NCI-H446 (cell line): ENCODE data around the gene AHR.

Experiments
- DNase-seq, 2 experiments: peaks; one replicate each; lab custom pipeline; 2025; lab: John Stamatoyannopoulos, UW

The AHR gene

DNA sequence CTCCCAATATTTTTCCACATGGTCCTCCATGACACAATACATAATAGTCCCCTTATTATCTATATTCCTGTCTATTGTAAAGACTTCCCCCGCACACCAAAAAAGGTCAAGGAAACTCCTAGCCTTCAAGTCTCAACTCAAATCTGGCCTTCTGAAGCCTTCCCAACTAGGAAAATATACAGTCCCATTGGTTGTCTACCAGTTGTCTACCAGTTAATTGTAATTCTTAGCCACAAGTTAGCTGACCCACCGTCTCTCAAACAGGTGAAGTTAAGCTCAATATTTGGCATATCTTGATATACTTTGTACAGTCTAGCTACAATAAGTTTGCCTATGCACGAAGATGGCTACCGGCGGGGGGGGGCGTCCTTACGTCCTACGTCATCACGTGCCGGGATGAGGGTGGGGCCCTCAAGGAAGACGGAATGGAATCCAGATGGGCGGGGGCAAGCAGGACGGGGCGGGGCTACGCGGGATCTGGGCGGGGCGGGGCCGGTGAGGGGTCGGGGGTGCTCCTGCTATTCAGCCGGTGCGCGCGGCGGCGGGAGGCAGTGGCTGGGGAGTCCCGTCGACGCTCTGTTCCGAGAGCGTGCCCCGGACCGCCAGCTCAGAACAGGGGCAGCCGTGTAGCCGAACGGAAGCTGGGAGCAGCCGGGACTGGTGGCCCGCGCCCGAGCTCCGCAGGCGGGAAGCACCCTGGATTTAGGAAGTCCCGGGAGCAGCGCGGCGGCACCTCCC lies at the start of gene AHR:
AHR (plus strand) TSS at position 551 of the 738 bp plus-strand sequence. CDS start 613 bp downstream, outside the sequence.
- DNase-seq, result peak; percentile 64 to 76

DNA sequence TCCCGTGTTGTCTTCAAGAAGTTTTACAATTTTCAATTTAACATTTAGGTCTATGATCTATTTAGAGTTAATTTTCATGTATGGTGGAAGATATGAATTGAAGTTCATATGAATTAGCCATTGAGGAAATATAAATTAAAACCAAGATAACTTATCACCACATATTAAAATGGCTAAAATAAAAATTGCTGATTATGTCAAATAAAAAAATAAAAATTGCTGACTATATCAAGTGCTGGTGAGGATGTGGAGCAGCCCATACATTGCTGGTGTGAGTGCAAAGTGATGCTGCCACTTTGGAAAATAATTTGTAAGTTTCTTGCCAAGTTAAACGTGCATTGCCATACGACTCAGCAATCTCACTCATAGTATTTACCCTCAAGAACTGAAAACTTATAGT lies 44.6 kb upstream of the AHR start:
- no peak for DNase-seq

DNA sequence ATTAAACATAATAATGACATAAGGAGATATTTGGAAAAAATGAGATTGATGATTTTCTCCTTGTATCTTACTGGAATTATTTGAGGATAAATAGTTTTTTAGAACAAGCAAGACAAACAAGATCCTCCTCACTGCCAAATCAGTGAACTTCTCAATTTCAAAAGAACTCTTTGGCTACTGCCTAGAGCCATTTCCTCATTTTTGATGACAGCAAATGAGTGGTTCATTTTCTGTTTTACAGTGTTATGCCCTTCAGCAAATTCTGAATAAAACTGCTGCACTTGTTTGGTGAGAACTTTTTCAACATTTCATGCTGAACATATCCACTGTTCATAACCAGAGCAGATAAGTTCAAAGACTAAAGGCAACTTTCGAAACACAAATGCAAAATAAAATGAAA lies 42.5 kb upstream of the AHR start:
- no peak for DNase-seq

DNA sequence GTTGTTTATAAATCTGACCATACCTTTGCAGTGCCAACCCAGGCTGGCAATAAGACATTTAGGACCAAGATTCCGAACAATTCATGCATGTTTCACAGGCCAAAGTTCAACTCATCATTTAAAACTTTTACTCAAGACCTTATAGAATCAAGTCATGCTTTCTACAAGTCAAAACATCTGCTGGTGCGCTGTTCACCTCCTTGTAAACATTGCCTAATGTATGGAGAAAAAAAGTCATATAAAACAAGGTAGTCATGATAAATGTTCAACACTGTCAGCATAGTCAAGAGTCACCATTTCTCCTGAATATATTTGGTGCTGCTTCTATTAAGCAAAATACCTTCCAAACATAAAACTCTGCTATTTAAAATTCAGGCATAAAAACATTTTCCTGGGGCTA lies 42.1 kb upstream of the AHR start:
- DNase-seq, result no peak

DNA sequence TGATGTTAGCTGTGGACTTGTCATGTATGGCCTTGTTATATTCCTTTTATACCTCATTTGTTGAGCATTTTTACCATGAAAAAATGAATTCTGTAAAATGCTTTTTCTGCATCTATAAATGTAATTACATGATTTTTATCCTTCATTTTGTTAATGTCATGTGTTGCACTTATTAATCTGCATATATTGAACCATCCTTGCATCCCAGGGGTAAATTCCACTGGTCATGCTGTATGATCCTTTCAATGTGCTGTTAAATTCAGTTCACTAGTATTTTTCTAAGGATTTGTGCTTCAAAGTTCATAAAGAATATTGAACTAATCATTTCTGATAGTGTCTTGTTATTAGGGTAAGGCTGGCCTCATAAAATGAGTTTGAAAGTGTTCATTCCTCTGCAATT lies 31.9 kb upstream of the AHR start:
- DNase-seq, result no peak

DNA sequence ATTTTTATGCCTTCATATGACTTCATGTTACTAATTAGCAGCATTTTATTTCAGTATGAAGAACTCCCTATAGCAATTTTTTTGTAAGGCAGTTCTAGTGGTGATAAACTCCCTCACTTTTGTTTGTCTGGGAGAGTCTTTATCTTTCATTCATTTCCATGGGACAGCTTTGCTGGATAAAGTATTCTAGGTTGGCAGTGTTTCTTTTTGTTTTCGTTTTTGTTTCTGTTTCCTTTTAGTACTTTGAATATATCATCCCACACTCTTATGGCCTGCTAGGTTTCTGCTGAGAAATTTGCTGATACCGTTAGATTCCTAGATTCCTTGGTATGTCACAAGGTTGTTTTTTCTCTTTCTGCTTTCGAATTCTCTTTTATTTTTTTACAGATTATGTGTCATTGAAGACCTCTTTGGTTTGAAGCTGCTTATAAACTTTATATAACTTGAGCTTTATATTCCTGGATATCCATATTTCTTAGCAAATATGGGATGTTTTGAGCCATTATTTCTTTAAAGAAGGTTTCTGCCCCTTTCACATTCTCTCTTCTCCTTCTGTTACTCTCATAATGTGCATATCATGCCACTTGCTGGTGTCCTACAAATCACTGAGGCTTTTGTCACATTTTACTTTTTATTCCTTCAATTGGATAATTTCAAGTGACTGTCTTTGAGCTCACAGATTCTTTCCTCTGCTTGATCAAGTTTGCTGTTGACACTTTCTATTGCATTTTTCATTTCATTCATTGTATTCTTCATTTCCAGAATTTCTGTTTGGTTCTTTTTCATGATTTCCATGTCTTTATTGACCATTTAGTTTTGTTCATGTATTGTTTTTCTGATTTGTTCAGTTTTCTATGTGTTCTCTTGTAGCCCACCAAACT lies 28.9 kb upstream of the AHR start:
- DNase-seq, result no peak

DNA sequence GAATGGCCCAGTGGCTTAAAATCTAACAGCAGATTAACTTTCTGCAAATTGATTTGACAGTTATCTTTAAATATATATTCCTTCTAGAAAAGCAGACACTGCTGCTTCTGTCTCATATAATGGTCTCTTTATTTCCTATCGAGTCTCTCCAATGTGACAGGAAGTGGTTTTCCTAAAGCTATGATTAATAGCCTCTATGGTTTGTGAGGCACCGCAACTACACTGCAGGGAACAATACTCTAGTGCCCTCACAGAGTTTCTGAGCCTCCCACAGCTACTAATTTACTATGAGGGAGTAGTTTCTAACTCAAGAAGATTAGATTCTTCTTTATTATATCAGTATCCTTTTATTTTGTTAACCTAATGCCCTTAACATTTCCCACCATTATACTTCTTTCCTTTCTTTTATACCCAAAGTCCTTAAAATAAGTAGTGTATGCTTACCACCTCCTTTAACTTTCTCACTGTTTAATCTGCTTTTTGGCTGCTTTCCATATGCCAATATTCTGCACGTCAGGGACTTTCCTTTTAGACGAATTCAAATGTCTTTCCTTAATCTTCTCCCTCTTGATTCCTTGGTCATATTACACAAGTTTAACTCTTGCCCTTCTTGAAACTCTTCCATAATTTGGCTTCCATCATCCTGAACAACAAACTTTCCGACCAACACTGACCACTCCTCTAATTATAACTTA lies 23.8 kb upstream of the AHR start:
- DNase-seq, result no peak

DNA sequence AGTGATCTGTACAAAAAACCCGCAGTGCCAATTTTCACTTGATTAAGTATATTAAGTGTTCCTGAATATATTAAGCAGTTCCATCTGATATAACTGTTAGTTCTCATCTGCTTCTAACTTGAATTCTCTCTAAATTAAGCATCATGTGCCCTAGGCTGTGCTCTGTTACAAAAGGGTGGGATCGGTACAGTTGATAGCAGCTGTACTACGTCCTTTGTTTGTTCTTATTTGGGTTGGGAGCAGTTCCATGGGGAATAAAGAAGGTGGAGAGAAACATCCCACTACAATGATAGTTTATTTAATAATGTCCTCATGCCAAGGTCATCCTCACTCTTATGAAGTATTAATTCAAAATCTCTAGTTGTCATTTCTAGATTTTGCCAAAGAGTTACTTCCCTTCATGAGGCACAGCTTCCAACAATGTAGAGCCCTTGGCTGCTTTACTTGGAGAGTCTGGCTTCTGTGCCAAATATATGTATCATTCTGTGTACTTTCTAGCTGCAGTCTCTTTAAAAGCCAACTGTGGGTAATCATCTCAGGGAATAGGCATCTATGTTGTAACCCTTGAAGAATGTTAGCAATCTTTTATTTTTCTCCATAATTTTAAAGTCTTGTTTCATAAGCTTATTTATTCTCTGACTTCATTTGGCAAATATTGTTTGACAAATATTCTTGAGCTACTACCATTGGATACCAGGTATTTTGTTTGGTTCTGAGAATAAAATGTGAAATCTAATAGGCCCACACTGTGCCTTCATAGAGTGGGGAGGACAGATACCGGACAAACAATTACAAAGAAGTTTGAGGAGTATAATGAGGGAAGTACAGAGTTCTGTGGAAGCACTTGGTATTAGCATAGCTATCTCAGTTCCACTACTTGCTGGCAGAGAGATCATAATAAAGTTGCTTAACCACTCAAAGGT lies 22.4 kb upstream of the AHR start:
- peak in 1 of 2 experiments; percentile 49 for DNase-seq

DNA sequence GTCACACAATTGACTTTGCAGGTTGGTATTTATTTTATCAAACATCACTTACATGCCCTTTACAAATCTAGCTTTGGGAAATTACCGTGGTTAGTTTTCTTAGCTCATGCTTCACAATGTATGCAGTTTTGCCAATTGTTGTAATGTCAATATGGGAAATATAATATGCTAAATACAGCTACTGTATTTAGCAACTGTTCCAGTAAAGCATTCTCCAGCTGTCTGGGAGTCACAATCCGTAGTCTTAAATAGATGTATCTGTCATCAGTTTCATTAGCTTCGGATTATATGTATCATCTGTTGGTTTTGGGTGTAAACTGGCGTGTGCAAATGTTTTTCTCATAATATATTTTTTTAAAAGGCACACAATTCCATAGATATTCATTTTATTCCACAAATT lies 19.4 kb upstream of the AHR start:
- no peak for DNase-seq

DNA sequence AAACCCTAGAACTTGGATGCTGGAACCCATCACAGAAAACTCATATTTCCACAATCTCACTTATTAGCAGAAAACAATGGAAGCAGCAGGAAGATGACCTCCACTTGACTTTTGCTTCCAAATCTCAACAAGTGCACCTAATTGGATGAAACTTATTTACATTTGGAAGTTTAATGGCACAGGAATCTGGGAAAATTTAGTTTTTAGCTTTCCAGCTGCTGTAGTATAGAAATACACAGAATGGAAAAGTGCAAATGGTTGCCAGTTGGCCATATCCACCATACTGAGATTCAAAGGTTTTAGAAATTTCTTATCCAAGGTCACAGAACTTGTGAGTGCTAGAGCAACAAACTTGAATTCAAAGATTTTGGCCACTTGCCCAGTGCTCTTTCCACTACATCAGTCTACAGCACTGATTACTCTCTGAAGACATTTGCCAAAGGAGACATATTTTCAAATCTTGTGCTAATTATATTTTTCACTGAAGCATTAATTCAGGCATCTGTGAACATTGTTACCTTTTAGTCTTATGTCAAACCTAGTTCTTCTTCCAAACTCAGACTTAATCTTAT lies 9.3 kb upstream of the AHR start:
- DNase-seq, result peak in 1 of 2 experiments; percentile 65

DNA sequence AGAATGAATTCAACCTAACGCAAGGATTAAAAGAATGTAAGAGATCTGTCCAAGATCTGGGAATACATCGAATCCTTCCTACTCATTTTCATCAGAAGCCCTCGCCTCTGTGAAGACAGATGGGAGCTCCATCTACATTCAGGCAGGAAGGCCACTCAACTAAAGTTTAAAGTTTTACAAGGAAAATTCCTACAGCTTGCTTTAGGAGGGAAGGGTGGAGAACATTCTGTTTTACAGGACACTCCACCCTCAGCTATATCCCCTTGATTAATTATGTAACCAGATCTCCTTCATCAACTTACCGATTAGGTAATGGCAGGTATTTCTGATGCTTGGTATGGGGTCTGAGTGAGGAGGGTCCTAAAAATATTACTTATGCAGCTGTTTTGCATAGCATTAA lies 5.6 kb upstream of the AHR start:
- no peak for DNase-seq

DNA sequence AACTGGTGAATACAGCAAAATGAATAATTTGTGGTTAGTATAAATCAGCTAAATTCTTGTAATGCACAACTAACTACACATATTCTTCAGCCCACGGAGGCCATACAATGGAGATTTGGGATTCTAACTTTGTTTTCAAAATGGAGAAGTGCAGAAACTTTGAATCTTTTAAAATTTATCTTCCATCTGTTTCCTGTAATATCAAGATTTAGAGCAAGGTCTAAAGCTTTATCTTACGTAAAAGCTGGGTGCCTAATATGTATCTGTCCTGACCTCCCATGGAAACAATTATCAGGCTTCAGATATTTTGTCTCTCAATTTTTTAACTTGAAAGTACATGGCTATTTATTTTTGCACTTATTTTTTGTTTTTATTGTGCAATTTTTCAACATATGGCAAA lies 5.0 kb upstream of the AHR start:
- no peak for DNase-seq

DNA sequence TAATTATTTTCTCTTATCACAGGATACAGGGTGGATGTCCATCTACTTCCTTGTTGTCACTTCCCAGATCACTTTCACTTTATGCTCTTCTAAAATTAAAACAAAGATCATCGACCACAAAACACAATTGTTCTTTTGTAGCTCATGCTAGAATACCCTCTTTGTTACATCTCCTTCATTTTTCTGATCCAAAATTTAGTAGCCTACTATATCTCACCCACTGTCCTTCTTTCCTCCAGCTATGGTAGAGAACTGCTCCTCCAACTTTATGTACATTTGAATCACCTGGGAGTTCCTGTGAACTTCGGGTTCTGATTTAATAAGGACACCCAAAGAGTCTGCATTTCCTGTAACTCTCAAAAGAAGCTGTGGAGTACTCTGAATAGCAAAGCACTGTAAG lies 1.2 kb upstream of the AHR start:
- no peak for DNase-seq

DNA sequence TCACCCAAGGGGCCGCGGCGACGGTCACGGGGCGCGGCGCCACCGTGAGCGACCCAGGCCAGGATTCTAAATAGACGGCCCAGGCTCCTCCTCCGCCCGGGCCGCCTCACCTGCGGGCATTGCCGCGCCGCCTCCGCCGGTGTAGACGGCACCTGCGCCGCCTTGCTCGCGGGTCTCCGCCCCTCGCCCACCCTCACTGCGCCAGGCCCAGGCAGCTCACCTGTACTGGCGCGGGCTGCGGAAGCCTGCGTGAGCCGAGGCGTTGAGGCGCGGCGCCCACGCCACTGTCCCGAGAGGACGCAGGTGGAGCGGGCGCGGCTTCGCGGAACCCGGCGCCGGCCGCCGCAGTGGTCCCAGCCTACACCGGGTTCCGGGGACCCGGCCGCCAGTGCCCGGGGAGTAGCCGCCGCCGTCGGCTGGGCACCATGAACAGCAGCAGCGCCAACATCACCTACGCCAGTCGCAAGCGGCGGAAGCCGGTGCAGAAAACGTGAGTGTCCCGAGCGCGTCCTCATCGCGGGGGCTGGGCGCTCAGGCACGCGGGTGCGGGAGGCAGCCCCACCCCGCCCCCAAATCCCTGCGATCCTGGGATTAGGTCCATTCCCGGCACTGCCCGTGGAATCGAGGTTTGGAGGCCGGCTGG lies 509 bp downstream of the AHR start:
- DNase-seq, result no peak

DNA sequence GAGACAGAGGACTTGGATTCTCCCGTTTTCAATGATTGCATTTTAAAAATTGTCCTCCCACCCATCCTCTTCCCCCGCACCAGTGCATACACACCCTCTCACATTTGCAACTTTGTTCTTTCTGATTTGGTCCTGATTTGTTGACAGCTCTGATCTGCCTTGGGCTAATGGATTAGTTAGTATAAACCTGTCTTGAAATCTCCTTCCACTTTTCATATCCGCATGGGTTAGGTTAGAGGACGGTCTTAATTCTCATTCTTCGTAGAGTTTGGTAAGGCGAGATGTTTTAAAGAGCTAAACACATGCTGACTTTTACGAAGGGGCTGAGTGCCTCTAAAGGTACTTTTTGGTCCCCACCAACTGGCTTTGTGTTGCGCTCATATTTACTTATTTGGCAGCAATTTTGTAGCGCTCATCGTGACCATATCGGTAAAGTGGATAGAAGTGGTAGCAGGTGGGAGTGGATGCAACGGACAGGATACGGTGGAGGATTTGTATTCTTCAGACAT lies 1.1 kb downstream of the AHR start:
- DNase-seq, result no peak

DNA sequence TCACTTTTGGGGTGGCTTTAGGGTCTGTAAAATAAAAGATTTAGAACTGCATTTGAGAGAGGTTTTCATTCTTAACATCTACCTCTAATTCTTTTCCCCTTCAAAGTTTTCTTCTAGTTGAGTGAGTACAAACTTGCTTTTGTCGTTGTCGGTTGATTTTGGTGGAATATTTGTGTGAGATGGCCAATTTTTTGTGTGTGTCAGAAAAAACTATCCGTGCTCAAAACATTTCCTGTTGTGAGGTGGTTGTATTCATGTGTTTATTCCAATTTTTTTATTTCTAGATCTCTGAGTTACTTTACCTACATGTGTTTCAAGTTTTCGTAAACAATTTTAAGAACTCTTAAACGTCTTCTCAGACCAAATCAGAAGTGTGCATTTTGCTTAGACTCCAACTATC lies 1.6 kb downstream of the AHR start:
- no peak for DNase-seq

DNA sequence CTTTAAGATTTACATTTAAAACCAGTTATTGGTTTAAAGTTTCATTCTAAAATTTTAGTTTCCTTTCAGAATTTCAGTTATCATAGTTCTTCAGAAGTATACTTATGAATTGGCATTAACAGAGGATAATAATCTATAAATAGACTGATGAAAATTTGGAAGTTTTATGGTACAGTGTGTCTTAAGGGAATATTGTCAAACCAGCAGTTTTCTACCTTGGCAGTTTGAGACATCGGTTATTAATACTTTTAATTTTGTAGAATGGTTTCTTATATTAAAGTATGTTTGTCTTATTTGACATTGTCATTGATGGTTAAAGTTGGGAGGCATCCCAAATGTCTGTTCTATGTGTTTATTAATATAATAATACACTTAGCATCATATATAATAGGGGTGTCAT lies 2.0 kb downstream of the AHR start:
- no peak for DNase-seq

DNA sequence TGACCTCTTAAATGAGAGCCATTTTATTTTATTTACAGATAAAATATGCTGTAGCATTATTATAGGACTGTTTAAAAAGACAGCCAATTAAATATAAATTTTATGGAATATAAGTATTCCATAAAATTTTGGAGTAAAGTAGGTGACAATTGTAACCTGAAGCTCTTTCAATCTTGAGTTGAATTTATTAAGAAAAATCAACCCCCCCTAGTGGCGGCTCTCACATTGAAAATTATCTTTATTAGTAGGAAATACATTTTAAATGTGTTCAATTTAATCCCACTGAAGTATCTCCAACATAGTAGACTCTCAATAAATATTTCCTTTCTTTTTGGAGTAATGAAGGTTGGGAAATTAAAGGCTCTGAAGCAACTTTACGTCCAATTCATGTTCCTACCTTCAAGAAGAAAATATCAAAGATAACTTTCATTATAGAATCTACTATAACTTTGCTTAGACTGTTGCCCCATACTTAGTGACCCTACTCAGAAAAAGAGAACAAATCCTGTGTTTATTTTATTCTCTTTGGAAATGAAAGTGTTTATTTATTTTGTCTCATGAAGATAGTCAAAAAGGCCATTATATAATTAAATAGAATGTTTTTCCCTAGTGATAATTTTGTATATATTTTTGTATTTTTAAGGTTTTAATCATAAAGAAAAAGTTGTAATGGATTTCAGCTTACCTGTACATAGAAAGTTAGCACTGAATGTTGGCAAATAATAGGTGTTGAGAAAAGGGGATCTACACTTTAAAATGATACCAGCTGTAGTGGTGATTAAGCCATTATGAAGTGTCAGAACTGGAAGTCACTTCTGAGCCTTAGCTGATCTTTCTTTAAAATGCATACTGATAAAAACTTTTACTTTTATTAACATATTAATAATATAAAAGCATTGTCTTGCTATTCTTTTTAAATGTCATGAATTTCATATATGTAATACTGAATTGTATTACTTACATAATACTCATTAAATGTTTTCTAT lies 3.3 kb downstream of the AHR start:
- peak in 1 of 2 experiments; percentile 32 for DNase-seq

DNA sequence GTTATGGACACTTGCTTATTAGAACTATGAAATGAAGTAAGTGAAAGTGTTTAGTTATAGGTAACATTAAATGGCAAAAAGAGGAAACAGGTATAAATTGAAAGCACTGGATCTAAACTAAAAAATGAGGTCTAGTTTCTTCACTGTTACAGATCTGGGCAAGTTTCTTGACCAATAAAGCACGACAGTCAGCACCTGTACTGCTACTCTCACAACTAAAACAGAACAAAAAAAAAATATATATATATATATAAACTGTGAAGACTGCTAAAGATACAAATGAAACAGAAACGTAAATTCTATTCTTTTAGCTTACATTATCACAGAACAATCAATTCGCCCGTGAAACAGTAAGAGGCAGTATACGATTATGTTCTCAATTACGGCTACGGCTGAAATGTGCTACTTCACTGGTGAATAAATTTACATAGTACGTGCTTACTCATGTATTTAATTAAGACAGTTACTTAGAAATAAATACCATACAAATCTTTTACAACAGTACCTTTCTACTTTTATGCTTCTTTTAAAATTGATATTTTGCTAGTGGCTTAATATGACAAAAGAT lies 4.2 kb downstream of the AHR start:
- no peak for DNase-seq
